ENCODE data around the gene JADE3.
"Not testable (repeated sequence)": the region's sequence is repeated elsewhere in the genome, so short reads cannot be mapped to it uniquely, and the experiment has no call there.

JADE3 gene

DNA sequence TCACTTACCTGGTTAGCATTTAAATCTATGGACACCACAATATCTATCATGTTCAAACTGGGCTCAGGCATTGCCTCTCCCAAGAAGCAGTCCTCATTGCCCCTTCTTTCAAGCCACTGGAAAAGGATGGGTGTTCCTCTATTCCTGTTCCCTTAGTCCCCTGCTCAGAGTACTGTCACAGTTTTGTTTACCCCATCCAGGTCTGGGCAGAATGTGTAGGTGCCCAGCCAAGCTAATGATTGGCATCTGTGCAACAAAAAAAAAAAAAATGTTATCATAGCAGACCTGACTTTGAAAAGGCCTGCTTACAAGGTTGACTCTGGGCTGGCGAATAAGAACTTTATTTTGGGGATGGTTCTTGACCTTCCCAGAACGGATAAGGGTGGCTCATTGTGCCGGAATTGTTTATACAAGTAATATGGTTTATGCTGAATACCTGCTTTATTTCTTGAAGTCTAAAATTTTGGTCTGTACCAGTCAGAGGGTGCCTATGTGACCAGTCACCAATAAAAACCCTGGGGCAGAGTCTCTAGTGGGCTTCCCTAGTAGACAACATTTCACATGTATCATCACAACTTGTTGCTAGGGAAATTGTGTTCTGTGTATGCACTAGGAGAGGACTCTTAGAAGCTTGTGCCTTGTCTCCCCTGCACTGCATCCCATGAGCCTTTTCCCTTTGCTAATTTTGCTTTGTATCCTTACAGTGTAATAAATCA is 47.9 kb downstream of the JADE3 start:
- no peak for ATAC-seq
- Mint-ChIP-seq H3K4me1 (peaks cover 55% of the 10 kb centered on the region), H3K27me3 (no peaks in the 10 kb centered on the region), H3K27ac (peak overlapping the region; percentile 93), H3K36me3 (peaks cover 2% of the 10 kb centered on the region), H3K4me3 (no peak overlapping the region), H3K9me3 (no peaks in the 10 kb centered on the region)

DNA sequence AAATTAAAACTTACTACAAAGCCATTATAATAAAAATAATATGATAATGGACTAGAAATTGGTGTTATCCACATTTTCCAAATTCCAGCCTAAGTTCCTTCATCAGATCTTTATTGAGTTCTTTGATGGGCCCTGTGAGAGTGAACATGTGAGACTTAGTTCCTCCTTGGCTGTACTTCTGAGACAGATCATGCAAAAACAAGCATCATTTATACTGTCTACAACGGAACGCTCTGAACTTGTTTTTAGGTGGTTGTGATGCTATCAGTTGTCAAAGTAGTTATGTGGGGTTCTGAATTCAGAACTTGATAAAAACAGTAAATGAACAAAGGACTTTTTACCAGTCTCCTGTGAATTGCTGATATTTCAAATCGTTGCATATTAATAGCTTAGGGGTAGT is 48.9 kb downstream of the JADE3 start:
- ATAC-seq: peak; percentile 89
- Mint-ChIP-seq H3K27ac (peak overlapping the region; percentile 93), H3K27me3 (no peaks in the 10 kb centered on the region), H3K4me3 (peak overlapping the region; percentile 47), H3K36me3 (peaks cover 8% of the 10 kb centered on the region), H3K4me1 (peaks cover 58% of the 10 kb centered on the region), H3K9me3 (no peaks in the 10 kb centered on the region)

DNA sequence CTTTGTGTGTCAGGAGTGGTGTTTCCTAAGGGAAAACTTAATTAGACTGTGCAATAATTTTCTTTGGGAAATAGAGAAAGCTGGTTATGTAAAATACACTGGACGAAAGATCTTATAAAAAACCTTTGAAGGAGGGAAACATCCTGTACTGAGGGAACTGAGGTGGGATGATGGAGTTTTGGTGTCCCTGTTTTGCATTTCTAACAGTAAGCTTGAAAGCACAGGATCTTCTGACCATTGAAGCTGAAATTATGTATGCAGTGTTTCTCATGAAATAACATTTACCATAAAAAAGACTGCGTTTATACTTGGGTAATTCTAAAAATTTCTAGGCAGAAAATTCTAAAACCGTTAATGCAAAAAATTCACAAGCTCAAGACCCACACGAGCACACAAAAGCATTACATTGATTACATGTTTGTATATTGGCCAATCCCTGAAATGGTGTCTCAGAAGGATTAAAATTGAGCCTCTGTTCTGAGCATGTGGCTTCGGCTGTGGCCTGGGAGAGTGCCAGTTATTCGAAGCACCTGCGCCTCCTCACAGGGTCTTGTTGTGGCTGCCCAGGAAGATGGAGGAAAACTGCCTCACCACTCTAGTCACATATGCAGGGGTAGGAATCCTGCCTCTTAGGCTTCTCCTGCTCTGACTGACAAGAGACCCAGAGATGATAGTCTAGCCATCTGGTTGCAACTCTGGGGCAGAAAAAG is 49.5 kb downstream of the JADE3 start:
- Mint-ChIP-seq H3K36me3 (peaks cover 8% of the 10 kb centered on the region), H3K27ac (peak overlapping the region; percentile 93), H3K27me3 (no peaks in the 10 kb centered on the region), H3K9me3 (no peaks in the 10 kb centered on the region), H3K4me1 (peaks cover 64% of the 10 kb centered on the region), H3K4me3 (peak overlapping the region; percentile 47)
- ATAC-seq: peak; percentile 60

DNA sequence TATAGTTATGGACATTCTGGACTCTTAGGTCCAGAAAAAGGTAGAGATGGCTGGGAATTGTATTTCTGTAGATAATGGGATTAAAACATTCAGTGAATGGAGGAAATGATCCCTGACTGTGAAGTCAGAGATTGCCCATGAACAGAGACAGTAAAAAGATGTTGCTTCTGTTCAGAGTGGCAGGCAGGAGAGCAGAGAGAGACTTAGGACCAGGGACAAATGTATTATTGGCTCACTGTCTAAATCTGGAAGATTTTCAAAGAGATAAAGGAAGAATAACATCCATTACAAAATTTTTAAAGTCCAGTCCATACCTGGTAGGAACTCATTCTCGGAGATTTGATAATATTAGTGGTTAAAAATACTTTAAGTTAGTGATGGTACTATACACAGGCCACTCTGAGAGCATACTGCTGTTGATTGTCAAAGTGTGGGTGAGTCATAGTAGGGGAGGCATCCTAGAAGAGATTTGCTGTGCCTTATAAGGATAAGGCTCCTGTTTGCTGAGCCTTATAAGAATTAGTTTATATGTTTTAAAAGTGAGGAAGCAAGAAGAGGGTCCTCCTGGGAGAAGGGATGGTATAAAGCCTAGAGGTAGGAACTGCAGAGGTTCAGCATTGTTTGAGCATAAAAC is 53.0 kb downstream of the JADE3 start:
- peaks cover 17% of the 10 kb centered on the region for H3K36me3 Mint-ChIP-seq
- peaks cover 72% of the 10 kb centered on the region for H3K4me1 Mint-ChIP-seq
- no peak for ATAC-seq
- H3K27ac Mint-ChIP-seq: peak overlapping the region; percentile 93
- peak overlapping the region; percentile 38 for H3K4me3 Mint-ChIP-seq
- no peaks in the 10 kb centered on the region for H3K27me3 Mint-ChIP-seq
- H3K9me3 Mint-ChIP-seq: no peaks in the 10 kb centered on the region

DNA sequence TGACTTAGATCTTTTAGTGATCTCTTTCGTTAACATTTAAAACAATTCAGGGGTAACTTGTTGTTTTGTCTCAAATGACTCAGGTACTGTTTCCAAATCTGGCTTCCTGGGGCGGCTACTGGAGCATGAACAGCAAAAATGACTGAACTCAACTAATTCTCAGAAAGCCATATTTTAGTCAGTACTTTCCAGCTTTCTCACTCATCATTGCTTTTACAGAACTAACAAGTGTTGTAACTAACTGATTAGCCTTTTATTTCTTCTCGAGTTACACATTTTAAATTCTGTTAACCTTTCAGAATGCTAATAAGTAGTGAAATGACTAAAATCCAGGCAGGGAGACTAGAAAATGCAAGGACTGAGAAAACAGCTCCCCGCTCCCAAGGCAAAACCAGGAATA is 55.3 kb downstream of the JADE3 start:
- H3K4me3 Mint-ChIP-seq: peak overlapping the region; percentile 71
- no peaks in the 10 kb centered on the region for H3K27me3 Mint-ChIP-seq
- peaks cover 17% of the 10 kb centered on the region for H3K36me3 Mint-ChIP-seq
- peaks cover 60% of the 10 kb centered on the region for H3K4me1 Mint-ChIP-seq
- peak; percentile 88 for ATAC-seq
- peak overlapping the region; percentile 93 for H3K27ac Mint-ChIP-seq
- no peaks in the 10 kb centered on the region for H3K9me3 Mint-ChIP-seq

DNA sequence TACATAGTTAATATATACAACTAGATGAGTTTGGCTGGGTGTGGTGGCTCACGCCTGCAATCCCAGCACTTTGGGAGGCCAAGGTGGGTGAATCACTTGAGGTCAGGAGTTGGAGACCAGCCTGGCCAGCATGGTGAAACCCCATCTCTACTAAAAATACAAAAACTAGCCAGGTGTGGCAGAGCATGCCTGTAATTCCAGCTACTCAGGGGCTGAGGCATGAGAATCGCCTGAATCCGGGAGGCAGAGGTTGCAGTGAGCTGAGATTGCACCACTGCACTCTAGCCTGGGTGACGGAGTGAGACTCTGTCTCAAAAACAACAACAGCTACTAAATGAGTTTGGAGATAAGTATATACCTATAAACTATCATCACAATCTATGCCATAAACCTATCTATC is 64.8 kb downstream of the JADE3 start:
- not testable (repeated sequence) for H3K4me3 Mint-ChIP-seq, H3K9me3 Mint-ChIP-seq, H3K27me3 Mint-ChIP-seq, ATAC-seq, H3K36me3 Mint-ChIP-seq
- H3K4me1 Mint-ChIP-seq: peaks cover 29% of the 10 kb centered on the region
- H3K27ac Mint-ChIP-seq: peak overlapping the region; percentile 64

DNA sequence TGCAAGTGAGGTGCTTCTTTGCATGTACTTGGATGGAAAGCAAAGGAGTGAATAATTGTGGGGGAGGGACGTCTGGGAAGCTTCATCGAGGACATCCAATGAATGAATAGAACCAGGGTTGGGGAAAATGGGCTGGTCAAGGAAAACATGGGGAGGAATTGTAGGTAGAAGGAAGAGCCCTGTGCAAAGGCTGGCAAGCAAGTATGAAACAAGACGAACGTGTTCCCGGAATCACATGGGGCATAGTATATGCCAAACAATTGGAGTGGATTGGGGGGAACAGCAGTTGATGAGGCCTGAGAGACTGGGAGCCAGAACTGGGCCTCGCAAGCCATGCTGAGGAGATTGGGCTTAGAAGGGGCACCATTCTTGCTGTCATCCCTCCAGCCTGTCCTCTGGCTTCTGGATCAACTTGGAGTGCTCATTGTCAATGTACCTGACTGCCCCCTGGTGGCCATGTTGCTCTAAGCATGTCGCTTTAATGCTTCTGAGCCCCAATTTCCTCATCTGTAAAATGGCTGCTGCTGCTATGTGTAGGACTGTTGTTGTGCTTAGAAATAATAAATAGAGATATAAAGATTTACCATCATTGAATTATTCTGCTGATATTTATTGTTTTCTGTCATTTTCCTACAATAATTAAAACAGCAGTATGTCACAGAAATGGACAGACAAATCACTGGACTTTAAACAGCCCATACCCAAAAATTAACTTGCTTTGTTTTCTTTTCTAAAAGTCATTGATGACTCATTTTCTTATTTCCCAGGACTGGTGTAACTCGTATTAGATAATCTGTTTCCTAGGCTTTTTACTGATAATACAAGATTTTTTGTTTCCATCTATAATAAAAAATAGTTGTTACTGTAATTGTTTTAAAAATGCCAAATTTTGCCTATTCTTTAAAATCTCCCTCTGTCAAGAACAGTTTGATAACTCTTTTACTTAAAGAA is 66.4 kb downstream of the JADE3 start:
- peak overlapping the region; percentile 51 for H3K4me3 Mint-ChIP-seq
- no peaks in the 10 kb centered on the region for H3K27me3 Mint-ChIP-seq
- peak; percentile 64 for ATAC-seq

DNA sequence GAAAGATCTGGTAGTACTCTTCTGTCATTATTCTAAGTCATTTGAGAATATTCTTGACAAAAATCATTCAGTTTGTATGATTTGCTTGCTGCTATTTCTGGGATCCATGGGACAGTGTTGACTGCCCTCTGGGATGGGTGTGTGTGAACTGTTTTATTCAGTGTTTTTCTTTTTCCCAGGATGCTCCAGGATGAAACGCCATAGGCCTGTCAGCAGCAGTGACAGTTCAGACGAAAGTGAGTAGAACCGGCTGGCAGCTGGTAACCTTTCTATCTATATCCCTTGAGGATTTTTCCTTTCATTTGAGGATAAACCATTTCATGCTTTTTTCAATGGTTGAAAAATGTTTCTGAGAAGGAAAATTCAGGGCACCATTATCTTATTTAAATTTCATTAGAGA is 72.5 kb downstream of the JADE3 start:
- H3K9me3 Mint-ChIP-seq: no peaks in the 10 kb centered on the region
- H3K27ac Mint-ChIP-seq: peak overlapping the region; percentile 67
- H3K27me3 Mint-ChIP-seq: no peaks in the 10 kb centered on the region
- H3K36me3 Mint-ChIP-seq: peaks cover 26% of the 10 kb centered on the region
- no peak for ATAC-seq
- H3K4me3 Mint-ChIP-seq: no peak overlapping the region
- peaks cover 19% of the 10 kb centered on the region for H3K4me1 Mint-ChIP-seq

More for the DNA sequence above, 66.4 kb downstream of the JADE3 start:
- H3K27ac Mint-ChIP-seq: peak overlapping the region; percentile 64
- H3K4me1 Mint-ChIP-seq: peaks cover 27% of the 10 kb centered on the region
- H3K36me3 Mint-ChIP-seq: no peaks in the 10 kb centered on the region
- H3K9me3 Mint-ChIP-seq: peaks cover 2% of the 10 kb centered on the region

DNA sequence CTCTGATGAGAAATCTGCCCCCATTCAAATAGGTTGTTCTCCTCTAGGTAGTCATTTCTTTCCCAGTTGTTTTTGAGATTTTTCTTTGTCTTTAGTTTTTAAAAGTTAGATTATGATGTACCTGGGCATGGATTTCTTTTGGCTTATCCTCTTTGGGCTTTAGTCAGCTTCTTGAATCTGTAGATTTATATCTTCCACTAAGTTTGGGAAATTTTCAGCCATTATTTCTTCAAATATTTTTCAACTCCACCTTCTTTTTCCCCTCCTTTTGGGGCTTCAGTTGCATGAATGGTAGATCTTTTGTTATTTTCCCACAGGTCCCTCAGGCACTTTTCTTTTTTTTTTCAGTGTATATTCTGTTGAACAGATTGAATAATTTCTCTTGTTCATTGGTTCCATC is 77.3 kb downstream of the JADE3 start:
- no peak for ATAC-seq
- Mint-ChIP-seq H3K27ac (no peak overlapping the region), H3K27me3 (no peaks in the 10 kb centered on the region), H3K36me3 (peaks cover 49% of the 10 kb centered on the region), H3K4me3 (no peak overlapping the region), H3K9me3 (no peaks in the 10 kb centered on the region), H3K4me1 (peaks cover 12% of the 10 kb centered on the region)

DNA sequence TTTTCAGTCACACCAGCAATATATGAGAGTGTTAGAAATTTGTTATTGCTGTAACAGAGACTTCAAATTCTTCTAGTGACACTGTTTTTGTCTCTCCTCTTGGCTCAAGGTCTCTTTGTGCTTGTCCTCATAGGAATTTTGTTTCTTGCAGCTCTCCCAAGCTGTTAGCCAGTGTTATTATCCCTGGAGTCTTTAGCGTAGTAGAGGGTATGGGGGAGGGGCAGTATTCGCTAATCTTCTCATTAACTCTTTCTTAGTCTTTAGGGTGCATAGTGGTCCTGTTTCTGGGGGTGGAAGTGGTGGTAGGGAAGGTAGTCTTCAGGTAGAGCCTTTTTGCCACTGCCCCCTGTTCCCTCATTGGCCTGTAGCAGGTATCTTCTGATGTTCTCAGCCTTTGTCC is 79.4 kb downstream of the JADE3 start:
- H3K27ac Mint-ChIP-seq: no peak overlapping the region
- no peak overlapping the region for H3K4me3 Mint-ChIP-seq
- no peak for ATAC-seq
- H3K4me1 Mint-ChIP-seq: peaks cover 11% of the 10 kb centered on the region
- H3K27me3 Mint-ChIP-seq: no peaks in the 10 kb centered on the region
- no peaks in the 10 kb centered on the region for H3K9me3 Mint-ChIP-seq
- H3K36me3 Mint-ChIP-seq: peaks cover 43% of the 10 kb centered on the region

DNA sequence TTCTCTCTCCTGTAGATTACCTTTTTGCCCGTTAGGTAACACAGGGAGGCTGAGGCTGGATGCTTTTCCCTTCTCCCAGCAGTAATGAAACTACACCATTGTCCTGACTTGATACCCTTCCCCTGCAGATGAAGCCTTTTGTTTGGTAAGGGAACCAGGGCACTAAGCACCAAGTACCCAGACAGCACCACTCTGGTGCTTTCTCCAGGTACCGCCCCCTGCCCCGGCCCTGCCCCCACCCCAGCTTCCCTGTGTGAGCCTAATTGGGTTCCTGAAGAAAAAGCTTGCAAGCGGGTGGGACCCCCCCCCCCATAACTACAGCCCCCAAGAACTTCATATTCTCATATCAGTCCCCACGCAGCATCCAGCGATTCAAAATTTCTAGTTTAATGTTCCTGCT is 79.8 kb downstream of the JADE3 start:
- no peak for ATAC-seq
- no peak overlapping the region for H3K4me3 Mint-ChIP-seq
- H3K9me3 Mint-ChIP-seq: no peaks in the 10 kb centered on the region
- no peaks in the 10 kb centered on the region for H3K27me3 Mint-ChIP-seq
- peaks cover 11% of the 10 kb centered on the region for H3K4me1 Mint-ChIP-seq
- no peak overlapping the region for H3K27ac Mint-ChIP-seq
- H3K36me3 Mint-ChIP-seq: peaks cover 44% of the 10 kb centered on the region

DNA sequence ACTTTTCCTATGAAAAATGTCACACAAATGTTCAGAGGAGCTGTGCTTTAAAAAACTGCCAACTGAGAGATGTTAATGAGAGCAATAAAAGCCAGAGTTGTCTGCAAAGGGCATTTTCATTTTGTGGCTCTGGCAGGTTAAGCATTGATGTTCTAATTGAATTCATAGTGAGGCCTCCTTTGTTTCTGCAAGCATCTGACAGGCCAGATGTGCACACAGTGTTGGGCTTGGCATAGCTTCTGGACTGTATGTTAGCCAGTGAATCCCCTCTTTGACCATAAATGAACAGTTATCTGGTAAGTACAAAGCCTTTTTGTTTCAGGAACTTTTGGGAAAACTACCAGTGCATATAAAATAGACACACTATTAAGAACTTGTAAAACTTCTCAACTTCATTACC is 81.9 kb downstream of the JADE3 start:
- Mint-ChIP-seq H3K9me3 (no peaks in the 10 kb centered on the region), H3K4me3 (no peak overlapping the region), H3K36me3 (peaks cover 35% of the 10 kb centered on the region), H3K27ac (no peak overlapping the region), H3K27me3 (no peaks in the 10 kb centered on the region), H3K4me1 (peaks cover 5% of the 10 kb centered on the region)
- ATAC-seq: no peak

DNA sequence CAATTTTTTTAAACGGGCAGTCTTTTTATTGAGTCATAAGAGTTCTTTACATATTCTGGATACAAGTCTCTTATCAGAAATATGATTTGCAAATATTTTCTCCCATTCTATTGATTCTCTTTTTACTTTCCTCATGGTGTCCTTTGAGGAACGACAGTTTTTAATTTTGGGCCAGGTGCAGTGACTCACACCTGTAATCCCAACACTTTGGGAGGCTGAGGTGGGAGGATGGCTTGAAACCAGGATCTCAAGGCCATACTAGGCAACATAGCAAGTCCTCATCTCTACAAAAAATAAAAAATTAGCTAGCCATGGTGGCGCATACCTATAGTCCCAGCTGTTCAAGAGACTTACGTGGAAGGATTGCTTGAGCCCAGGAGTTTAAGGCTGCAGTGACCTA is 99.9 kb downstream of the JADE3 start:
- Mint-ChIP-seq H3K27me3 (no peaks in the 10 kb centered on the region), H3K4me3 (no peak overlapping the region), H3K27ac (no peak overlapping the region), H3K4me1 (peaks cover 6% of the 10 kb centered on the region), H3K9me3 (peaks cover 2% of the 10 kb centered on the region), H3K36me3 (peaks cover 40% of the 10 kb centered on the region)
- ATAC-seq: no peak

DNA sequence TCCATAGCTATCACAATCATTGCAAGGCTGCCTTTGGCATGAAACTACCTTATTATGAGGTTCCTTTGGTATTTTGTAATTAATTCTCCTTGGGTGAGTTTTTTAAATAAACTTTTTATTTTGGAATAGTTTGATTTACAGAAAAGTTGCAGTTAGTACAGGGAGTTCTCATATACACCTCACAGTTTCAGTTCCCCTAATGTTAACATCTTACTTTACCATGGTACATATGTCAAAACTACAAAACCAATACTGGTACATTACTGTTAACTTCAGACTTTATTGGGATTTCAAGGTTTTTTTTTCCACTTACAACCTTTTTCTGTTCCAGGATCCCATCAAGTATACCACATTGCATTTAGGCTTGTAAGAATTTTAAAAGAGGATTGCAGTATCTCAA is 114.0 kb downstream of the JADE3 start:
- no peak for ATAC-seq
- Mint-ChIP-seq H3K36me3 (peaks cover 20% of the 10 kb centered on the region), H3K4me1 (peaks cover 8% of the 10 kb centered on the region), H3K27me3 (no peaks in the 10 kb centered on the region), H3K9me3 (no peaks in the 10 kb centered on the region), H3K4me3 (no peak overlapping the region), H3K27ac (no peak overlapping the region)

DNA sequence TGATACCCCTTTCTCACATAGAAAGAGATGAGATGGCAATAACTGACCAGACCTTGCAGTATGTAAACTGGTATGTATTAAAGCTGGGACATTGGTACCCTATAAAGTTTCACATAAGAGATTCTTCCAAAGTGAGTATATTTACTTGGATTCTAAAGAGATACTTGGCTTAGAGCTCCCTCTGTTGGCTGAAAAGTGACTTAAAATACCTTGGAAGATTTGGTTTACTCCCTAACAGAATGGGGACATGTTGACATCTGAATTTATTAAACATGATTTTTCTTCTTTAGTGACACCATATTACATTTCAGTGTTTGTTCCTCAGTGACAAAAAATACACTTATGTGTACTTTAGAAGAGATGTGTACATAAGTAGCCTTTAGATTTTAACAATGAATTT is 118.1 kb downstream of the JADE3 start:
- peaks cover 8% of the 10 kb centered on the region for H3K4me1 Mint-ChIP-seq
- ATAC-seq: no peak
- no peak overlapping the region for H3K27ac Mint-ChIP-seq
- H3K9me3 Mint-ChIP-seq: no peaks in the 10 kb centered on the region
- H3K36me3 Mint-ChIP-seq: peaks cover 31% of the 10 kb centered on the region
- no peak overlapping the region for H3K4me3 Mint-ChIP-seq
- no peaks in the 10 kb centered on the region for H3K27me3 Mint-ChIP-seq

All from stimulated activated memory B cell treated with anti-CD40 and anti-IgM and Interleukin-4, amounts not matched to agents 10 μg/mL and 1 μg/mL and 100 μg/mL, for 72 hours (primary cell).